ENCODE measurements around the gene ZNF236. TPM values are rescaled to one million over a fixed set of nuclear protein-coding genes. Genes with fewer than 3 reads are reported as not detected.

Gene ZNF236
- total and polyA plus RNA-seq, 2 donors (not counting 1 experiment from before 2014, with no cell fraction given): 8.9 to 39.5 TPM

- CTCF ChIA-PET: interaction anchor here (0.6 to 13.3 kb wide), 10 partner anchors 12 to 233 kb away, joined by 3 to 359 read pairs (median 56); no protein-coding TSS in a partner anchor
- POLR2A ChIA-PET: interaction anchor here (0.8 to 2.3 kb wide), 5 partner anchors 9 to 159 kb away, joined by 3 to 24 read pairs (median 16); partner anchors contain the start of gene ZNF236
- H2AFZ ChIP-seq (ENCODE audit: insufficient read depth, low read depth, low read length, poor library complexity, severe bottlenecking): peak overlapping the region; percentile 59
- H3K4me3 ChIP-seq (ENCODE audit: control extremely low read depth in 1 of 5, extremely low read depth in 1 of 5, insufficient read depth in 1 of 5, low read depth in 2 of 5, low read length in 4 of 5): peak overlapping the region in 3 of 5 experiments; percentile 20 to 44 (median 40)
- peak overlapping the region; percentile 73 for H3K4me3 Mint-ChIP-seq
- peaks cover 64 to 68% of the 10 kb centered on the region in 2 donors for H3K4me1 ChIP-seq (ENCODE audit: control insufficient read depth in 2 of 2, insufficient read depth in 2 of 2, low read length in 2 of 2)
- H3K27me3 Mint-ChIP-seq: no peaks in the 10 kb centered on the region
- TF ChIP-seq EZH2 (IDR thresholded peaks at IDR 0.05; ENCODE audit: borderline replicate concordance, insufficient read depth, low read depth, low read length, poor library complexity, severe bottlenecking) (no peak), CTCF (IDR thresholded peaks at IDR 0.05) (peak; percentile 21)
- ATAC-seq (ENCODE audit: low read depth) (peak; percentile 46), DNase-seq (no peak)
- intact Hi-C loops (cut with micrococcal nuclease): loop anchor here (1.0 to 5.0 kb wide), 2 partner anchors 16 to 159 kb away; partner anchors contain the start of gene ZNF236
- H4K20me1 ChIP-seq (ENCODE audit: control insufficient read depth, insufficient read depth, low read length, poor library complexity, severe bottlenecking): no peaks in the 10 kb centered on the region
- H3K27ac Mint-ChIP-seq: peak overlapping the region; percentile 92
- no peaks in the 10 kb centered on the region for H3K36me3 ChIP-seq (replicated peaks in 1 of 2; ENCODE audit: control extremely low read depth in 1 of 2, control insufficient read depth in 1 of 2, extremely low read depth in 1 of 2, insufficient read depth in 2 of 2, low read length in 1 of 2)
- no peaks in the 10 kb centered on the region for H3K79me2 ChIP-seq (ENCODE audit: control insufficient read depth, insufficient read depth, low read length)
- no peaks in the 10 kb centered on the region for H3K27me3 ChIP-seq (replicated peaks in 1 of 4; ENCODE audit: control extremely low read depth in 1 of 4, control insufficient read depth in 3 of 4, insufficient read depth in 4 of 4, low read length in 3 of 4)
- H3K9me3 Mint-ChIP-seq (ENCODE audit: insufficient read depth): no peaks in the 10 kb centered on the region
- WGBS (ENCODE audit: insufficient coverage): 35% methylated on average over 10 of the region's 13 CpGs
- peaks cover 0 to 6% (median 0%) of the 10 kb centered on the region in 3 donors for H3K9me3 ChIP-seq (ENCODE audit: control extremely low read depth in 1 of 3, control insufficient read depth in 2 of 3, insufficient read depth in 1 of 3, low read length in 2 of 3)
- H3K4me2 ChIP-seq (replicated peaks; ENCODE audit: low read depth, low read length, poor library complexity, severe bottlenecking): peak overlapping the region; percentile 69
- H3K4me1 Mint-ChIP-seq: peaks cover 71% of the 10 kb centered on the region
- H3K27ac ChIP-seq (ENCODE audit: low read length in 2 of 2): peak overlapping the region; percentile 86 to 94
- H3K9ac ChIP-seq (ENCODE audit: low read length): peak overlapping the region; percentile 50
These were observed 159.1 kb downstream of the ZNF236 start for GRCh38 chr18:76981396-76981968.

GRCh38 chr18:76982038-76982437 lies 159.7 kb downstream of the ZNF236 start:
- ChIA-PET CTCF (interaction anchor here (0.6 to 13.3 kb wide), 18 partner anchors 8 to 233 kb away, joined by 3 to 359 read pairs (median 23); no protein-coding TSS in a partner anchor), POLR2A (interaction anchor here (1.0 to 2.3 kb wide), 5 partner anchors 16 to 62 kb away, joined by 3 to 24 read pairs (median 16); no protein-coding TSS in a partner anchor)
- no peaks in the 10 kb centered on the region for H3K27me3 Mint-ChIP-seq
- no peaks in the 10 kb centered on the region for H3K9me3 Mint-ChIP-seq (ENCODE audit: insufficient read depth)
- H3K36me3 ChIP-seq (replicated peaks in 1 of 2; ENCODE audit: control extremely low read depth in 1 of 2, control insufficient read depth in 1 of 2, extremely low read depth in 1 of 2, insufficient read depth in 2 of 2, low read length in 1 of 2): no peaks in the 10 kb centered on the region
- peak overlapping the region; percentile 73 for H3K4me3 Mint-ChIP-seq
- H3K9me3 ChIP-seq (ENCODE audit: control extremely low read depth in 1 of 3, control insufficient read depth in 2 of 3, insufficient read depth in 1 of 3, low read length in 2 of 3): peaks cover 0 to 6% (median 0%) of the 10 kb centered on the region in 3 donors
- no peaks in the 10 kb centered on the region for H4K20me1 ChIP-seq (ENCODE audit: control insufficient read depth, insufficient read depth, low read length, poor library complexity, severe bottlenecking)
- peak overlapping the region; percentile 92 for H3K27ac Mint-ChIP-seq
- peak overlapping the region; percentile 59 for H2AFZ ChIP-seq (ENCODE audit: insufficient read depth, low read depth, low read length, poor library complexity, severe bottlenecking)
- no peak for DNase-seq
- H3K27me3 ChIP-seq (replicated peaks in 1 of 4; ENCODE audit: control extremely low read depth in 1 of 4, control insufficient read depth in 3 of 4, insufficient read depth in 4 of 4, low read length in 3 of 4): no peaks in the 10 kb centered on the region
- peak overlapping the region; percentile 86 to 94 for H3K27ac ChIP-seq (ENCODE audit: low read length in 2 of 2)
- ATAC-seq (ENCODE audit: low read depth): no peak
- peak overlapping the region; percentile 69 for H3K4me2 ChIP-seq (replicated peaks; ENCODE audit: low read depth, low read length, poor library complexity, severe bottlenecking)
- peak overlapping the region in 1 of 5 experiments; percentile 29 for H3K4me3 ChIP-seq (ENCODE audit: control extremely low read depth in 1 of 5, extremely low read depth in 1 of 5, insufficient read depth in 1 of 5, low read depth in 2 of 5, low read length in 4 of 5)
- TF ChIP-seq EZH2 (IDR thresholded peaks at IDR 0.05; ENCODE audit: borderline replicate concordance, insufficient read depth, low read depth, low read length, poor library complexity, severe bottlenecking) (no peak), CTCF (IDR thresholded peaks at IDR 0.05) (no peak)
- peaks cover 65% of the 10 kb centered on the region for H3K4me1 Mint-ChIP-seq
- WGBS (ENCODE audit: insufficient coverage): 90% methylated on average over 5 of the region's 5 CpGs
- peak overlapping the region; percentile 50 for H3K9ac ChIP-seq (ENCODE audit: low read length)
- H3K79me2 ChIP-seq (ENCODE audit: control insufficient read depth, insufficient read depth, low read length): no peaks in the 10 kb centered on the region
- peaks cover 61 to 65% of the 10 kb centered on the region in 2 donors for H3K4me1 ChIP-seq (ENCODE audit: control insufficient read depth in 2 of 2, insufficient read depth in 2 of 2, low read length in 2 of 2)
- intact Hi-C loops (cut with micrococcal nuclease): loop anchor here (2.0 to 5.0 kb wide), 2 partner anchors 81 to 160 kb away; partner anchors contain the start of gene ZNF236
